HG03457 (cell line): ENCODE measurements around the gene CDCA4.
"Not testable (repeated sequence)": the region's sequence is repeated elsewhere in the genome, so short reads cannot be mapped to it uniquely, and the experiment has no call there.

Experiments
- ATAC-seq: cut with Tn5 transposase; IDR thresholded peaks from one replicate; pipeline ENCODE4 v1.9.1; 2021; ENCODE audit warnings: moderate number of reproducible peaks; ENCODE audit not compliant: unreplicated experiment

CDCA4 gene

GRCh38 chr14:105058521-105059034 is 37.7 kb upstream of the CDCA4 start:
- ATAC-seq, result no peak

- ATAC-seq, result no peak
Measured at GRCh38 chr14:105056303-105056831, 35.5 kb upstream of the CDCA4 start.

GRCh38 chr14:105055736-105056302 is 34.9 kb upstream of the CDCA4 start:
- no peak for ATAC-seq

- no peak for ATAC-seq
Measured at GRCh38 chr14:105055334-105055733, 34.5 kb upstream of the CDCA4 start.

- no peak for ATAC-seq
Measured at GRCh38 chr14:105053996-105054395, 33.1 kb upstream of the CDCA4 start.

- no peak for ATAC-seq
Measured at GRCh38 chr14:105053421-105053820, 32.5 kb upstream of the CDCA4 start.

GRCh38 chr14:105052110-105052458 is 31.2 kb upstream of the CDCA4 start:
- no peak for ATAC-seq

GRCh38 chr14:105051182-105052109 is 30.6 kb upstream of the CDCA4 start:
- no peak for ATAC-seq

- ATAC-seq, result no peak
Measured at GRCh38 chr14:105050551-105050897, 29.6 kb upstream of the CDCA4 start.

GRCh38 chr14:105049753-105050550 is 29.1 kb upstream of the CDCA4 start:
- ATAC-seq, result no peak

- ATAC-seq, result no peak
Measured at GRCh38 chr14:105047283-105048016, 26.6 kb upstream of the CDCA4 start.

GRCh38 chr14:105046891-105047282 is 26.0 kb upstream of the CDCA4 start:
- ATAC-seq, result no peak

GRCh38 chr14:105045710-105046326 is 24.9 kb upstream of the CDCA4 start:
- peak; percentile 49 for ATAC-seq

GRCh38 chr14:105043641-105044040 is 22.8 kb upstream of the CDCA4 start:
- ATAC-seq, result no peak

GRCh38 chr14:105042813-105043212 is 21.9 kb upstream of the CDCA4 start:
- ATAC-seq, result no peak

- no peak for ATAC-seq
Measured at GRCh38 chr14:105041841-105042765, 21.2 kb upstream of the CDCA4 start.

- ATAC-seq, result no peak
Measured at GRCh38 chr14:105039458-105040205, 18.7 kb upstream of the CDCA4 start.

GRCh38 chr14:105035616-105036015 is 14.7 kb upstream of the CDCA4 start:
- ATAC-seq, result not testable (repeated sequence)
